HEK293 (cell line): ENCODE results near the gene LRRC46.
A peak's percentile ranks its signal among the peaks of the same experiment; 100 is the strongest.

Experiments used
- EGR2 ChIP-seq: fragments of 450-650 bp; formaldehyde crosslinking; IDR thresholded peaks from 2 replicates; pipeline ENCODE4 v1.5.1; 2016; ENCODE audit warnings: low read depth, missing biosample characterization, missing genetic modification characterization
- HIC1 ChIP-seq: fragments of 450-650 bp; formaldehyde crosslinking; IDR thresholded peaks from 2 replicates; pipeline ENCODE4 v1.5.1; 2016; ENCODE audit warnings: missing biosample characterization, missing genetic modification characterization
- INSM2 ChIP-seq: fragments of 450-650 bp; formaldehyde crosslinking; IDR thresholded peaks from 2 replicates; pipeline ENCODE4 v1.5.1; 2016; ENCODE audit warnings: missing biosample characterization, missing genetic modification characterization
- KLF1 ChIP-seq: fragments of 450-650 bp; formaldehyde crosslinking; IDR thresholded peaks from 2 replicates; pipeline ENCODE4 v1.5.1; 2016; ENCODE audit warnings: missing biosample characterization, missing genetic modification characterization
- KLF9 ChIP-seq: fragments of 450-650 bp; formaldehyde crosslinking; IDR thresholded peaks from 2 replicates; pipeline ENCODE4 v1.5.1; 2016; ENCODE audit warnings: missing biosample characterization, missing genetic modification characterization, low read depth
- PRDM10 ChIP-seq: fragments of 450-650 bp; formaldehyde crosslinking; IDR thresholded peaks from 2 replicates; pipeline ENCODE4 v1.5.1; 2016; ENCODE audit warnings: missing biosample characterization, missing genetic modification characterization
- SCRT2 ChIP-seq: fragments of 450-650 bp; formaldehyde crosslinking; IDR thresholded peaks from 2 replicates; pipeline ENCODE4 v1.5.1; 2016; ENCODE audit warnings: missing biosample characterization, missing genetic modification characterization
- SP2 ChIP-seq: fragments of 450-650 bp; formaldehyde crosslinking; IDR thresholded peaks from 2 replicates; pipeline ENCODE4 v1.5.1; 2016; ENCODE audit warnings: missing biosample characterization, missing genetic modification characterization
- TCF7L2 ChIP-seq: IDR thresholded peaks from 2 replicates; pipeline ENCODE4 v1.6.1; 2011; ENCODE audit warnings: low read depth, mild to moderate bottlenecking, inconsistent platforms, low read length, moderate library complexity, borderline replicate concordance
- ZBTB11 ChIP-seq: fragments of 450-650 bp; formaldehyde crosslinking; conservative IDR thresholded peaks from 2 replicates; pipeline ENCODE4 v1.5.1; 2016; ENCODE audit warnings: low read depth, missing biosample characterization, missing genetic modification characterization
- ZBTB17 ChIP-seq: fragments of 450-650 bp; formaldehyde crosslinking; IDR thresholded peaks from 2 replicates; pipeline ENCODE4 v1.5.1; 2016; ENCODE audit warnings: missing biosample characterization, missing genetic modification characterization
- ZNF214 ChIP-seq: fragments of 450-650 bp; formaldehyde crosslinking; IDR thresholded peaks from 2 replicates; pipeline ENCODE4 v1.5.1; 2017; ENCODE audit warnings: missing biosample characterization, mild to moderate bottlenecking, missing genetic modification characterization, borderline replicate concordance
- ZNF280C ChIP-seq: fragments of 450-650 bp; formaldehyde crosslinking; IDR thresholded peaks from 2 replicates; pipeline ENCODE4 v1.5.1; 2016; ENCODE audit warnings: missing biosample characterization, missing genetic modification characterization
- ZNF354C ChIP-seq: fragments of 450-650 bp; formaldehyde crosslinking; IDR thresholded peaks from 2 replicates; pipeline ENCODE4 v1.5.1; 2016; ENCODE audit warnings: missing biosample characterization, missing genetic modification characterization, low read depth, borderline replicate concordance
- ZNF510 ChIP-seq: fragments of 450-650 bp; formaldehyde crosslinking; IDR thresholded peaks from 2 replicates; pipeline ENCODE4 v1.5.1; 2018; ENCODE audit warnings: mild to moderate bottlenecking, missing genetic modification characterization, missing biosample characterization; ENCODE audit not compliant: insufficient replicate concordance
- ZNF514 ChIP-seq: fragments of 450-650 bp; formaldehyde crosslinking; IDR thresholded peaks from 2 replicates; pipeline ENCODE4 v1.5.1; 2016; ENCODE audit warnings: missing biosample characterization, missing genetic modification characterization
- ZNF660 ChIP-seq: fragments of 450-650 bp; IDR thresholded peaks from 2 replicates; pipeline ENCODE4 v1.5.1; 2018; ENCODE audit warnings: missing biosample characterization, mild to moderate bottlenecking, missing genetic modification characterization
- ZNF830 ChIP-seq: fragments of 450-650 bp; IDR thresholded peaks from 2 replicates; pipeline ENCODE4 v1.5.0; 2018; ENCODE audit warnings: missing biosample characterization, missing genetic modification characterization, low read depth, mild to moderate bottlenecking, moderate library complexity
- ZSCAN18 ChIP-seq: fragments of 450-650 bp; formaldehyde crosslinking; IDR thresholded peaks from 2 replicates; pipeline ENCODE4 v1.5.1; 2016; ENCODE audit warnings: missing biosample characterization, missing genetic modification characterization
- TF ChIP-seq, protein P1 (sequence below): fragments of 450-650 bp; formaldehyde crosslinking; IDR thresholded peaks from 2 replicates; pipeline ENCODE4 v1.5.1; 2016; ENCODE audit warnings: missing biosample characterization, missing genetic modification characterization

LRRC46 gene

DNA sequence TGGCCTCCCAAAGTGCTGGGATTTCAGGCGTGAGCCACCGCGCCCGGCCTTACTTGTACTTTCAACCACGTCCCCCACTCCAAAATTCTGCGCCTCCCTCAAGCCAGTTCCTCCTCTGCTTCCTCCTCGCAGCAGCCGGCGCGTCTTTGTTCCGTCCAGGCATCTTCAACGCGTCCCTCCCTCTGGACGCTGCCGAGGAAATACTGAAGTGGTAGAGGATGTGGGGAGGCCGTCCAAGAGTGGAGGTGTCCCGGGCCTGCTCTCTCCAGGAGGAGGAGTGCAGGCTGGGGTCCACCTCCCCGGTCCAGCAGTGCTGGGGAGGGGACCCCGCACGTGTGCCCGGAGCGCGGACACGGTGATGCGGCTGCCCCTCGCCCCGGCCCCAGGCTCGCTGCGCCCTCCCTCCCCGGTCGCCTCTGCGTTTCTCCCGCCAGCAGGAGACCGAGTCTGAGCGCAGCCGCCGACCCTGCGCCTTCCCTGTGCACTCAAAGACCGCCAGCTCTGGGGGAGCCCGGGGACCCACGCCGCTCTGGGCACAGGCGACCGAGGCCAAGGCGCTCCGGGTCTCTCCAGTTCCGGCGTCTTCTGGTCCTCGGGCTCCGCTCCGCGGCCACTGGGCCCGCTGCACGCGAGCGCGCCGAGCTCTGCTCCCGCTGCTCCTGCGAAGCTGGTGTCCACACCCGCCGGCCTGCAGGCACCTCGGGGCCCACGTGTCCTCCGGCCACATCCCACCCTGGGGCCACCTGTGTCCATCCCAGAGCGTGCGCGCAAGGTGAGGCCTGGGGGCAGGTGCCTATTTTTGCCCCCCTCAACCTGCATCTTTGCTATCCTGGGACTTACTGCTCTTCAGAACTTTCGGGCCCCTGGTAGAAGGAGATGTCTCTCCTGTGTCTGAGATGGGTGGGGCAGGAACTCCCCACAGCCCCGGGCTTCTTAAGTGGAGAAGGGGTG lies 41.6 kb upstream of the LRRC46 start (continued):
- TF ChIP-seq ZBTB11, result peak; percentile 76
- TF ChIP-seq ZSCAN18, result no peak
- TF ChIP-seq ZNF514 (tag by site-specific recombination), result no peak
- TF ChIP-seq ZNF830 (tag by site-specific recombination), result no peak
- TF ChIP-seq, protein P1, sequence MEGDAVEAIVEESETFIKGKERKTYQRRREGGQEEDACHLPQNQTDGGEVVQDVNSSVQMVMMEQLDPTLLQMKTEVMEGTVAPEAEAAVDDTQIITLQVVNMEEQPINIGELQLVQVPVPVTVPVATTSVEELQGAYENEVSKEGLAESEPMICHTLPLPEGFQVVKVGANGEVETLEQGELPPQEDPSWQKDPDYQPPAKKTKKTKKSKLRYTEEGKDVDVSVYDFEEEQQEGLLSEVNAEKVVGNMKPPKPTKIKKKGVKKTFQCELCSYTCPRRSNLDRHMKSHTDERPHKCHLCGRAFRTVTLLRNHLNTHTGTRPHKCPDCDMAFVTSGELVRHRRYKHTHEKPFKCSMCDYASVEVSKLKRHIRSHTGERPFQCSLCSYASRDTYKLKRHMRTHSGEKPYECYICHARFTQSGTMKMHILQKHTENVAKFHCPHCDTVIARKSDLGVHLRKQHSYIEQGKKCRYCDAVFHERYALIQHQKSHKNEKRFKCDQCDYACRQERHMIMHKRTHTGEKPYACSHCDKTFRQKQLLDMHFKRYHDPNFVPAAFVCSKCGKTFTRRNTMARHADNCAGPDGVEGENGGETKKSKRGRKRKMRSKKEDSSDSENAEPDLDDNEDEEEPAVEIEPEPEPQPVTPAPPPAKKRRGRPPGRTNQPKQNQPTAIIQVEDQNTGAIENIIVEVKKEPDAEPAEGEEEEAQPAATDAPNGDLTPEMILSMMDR (tag by site-specific recombination), result peak; percentile 84
- TF ChIP-seq EGR2 (tag by site-specific recombination), result no peak
- TF ChIP-seq INSM2 (tag by site-specific recombination), result no peak
- TF ChIP-seq SP2, result peak; percentile 21; the same call in 1 of the 2 replicates
- no peak for TF ChIP-seq ZNF510 (tag by site-specific recombination)
- TF ChIP-seq ZNF354C (tag by site-specific recombination), result no peak
- TF ChIP-seq TCF7L2, result no peak
- peak; percentile 77 for TF ChIP-seq ZBTB17 (tag by site-specific recombination)
- peak; percentile 41; the same call in 1 of the 2 replicates for TF ChIP-seq SCRT2 (tag by site-specific recombination)
- 0 out of 2 replicates have a peak, but pooled peaks have one; percentile 16 for TF ChIP-seq HIC1 (tag by site-specific recombination)
- peak; percentile 40; the same call in 1 of the 2 replicates for TF ChIP-seq KLF9 (tag by site-specific recombination)
- TF ChIP-seq KLF1, result peak; percentile 54; the same call in 1 of the 2 replicates
- TF ChIP-seq ZNF280C, result no peak
- TF ChIP-seq ZNF214, result no peak
- 0 out of 2 replicates have a peak, but pooled peaks have one; percentile 17 for TF ChIP-seq PRDM10 (tag by site-specific recombination)
- TF ChIP-seq ZNF660 (tag by site-specific recombination), result peak; percentile 59; the same call in 1 of the 2 replicates
